ENCODE results near the gene DPEP2. TPM values are rescaled to one million over a fixed set of nuclear protein-coding genes. Genes with fewer than 3 reads are reported as not detected.

DPEP2 gene
- polyA plus RNA-seq, 3 donors, result 117 to 235 (median 124) TPM

GRCh38 chr16:67942510-67943255 lies 56.6 kb downstream of the DPEP2 start:
- no peak overlapping the region for H3K27ac ChIP-seq (ENCODE audit: low read depth in 1 of 2, low read length in 2 of 2)
- H3K36me3 ChIP-seq (replicated peaks in 1 of 2; ENCODE audit: control insufficient read depth in 1 of 2, insufficient read depth in 2 of 2, low read length in 2 of 2), result peaks cover 52 to 54% of the 10 kb centered on the region in 2 donors

DNA sequence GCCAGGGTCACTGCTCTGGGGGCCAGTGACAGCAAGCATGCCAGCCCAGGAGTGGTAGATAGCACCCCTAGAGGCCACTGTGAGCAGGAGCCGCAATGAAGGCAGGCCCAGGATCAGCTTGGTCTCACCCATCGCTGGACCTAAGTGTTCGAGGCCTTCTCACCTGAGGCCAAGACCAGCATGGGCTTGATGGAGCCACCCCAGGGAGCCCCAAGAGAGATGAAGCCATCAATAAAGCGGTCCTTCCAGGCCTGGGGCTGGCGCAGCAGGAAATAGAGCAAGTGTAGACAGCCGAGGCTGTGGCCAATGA lies 57.1 kb downstream of the DPEP2 start:
- Histone ChIP-seq H3K27me3 (ENCODE audit: control insufficient read depth in 2 of 2, insufficient read depth in 2 of 2, low read length in 2 of 2) (no peaks in the 10 kb centered on the region), H3K36me3 (replicated peaks in 1 of 2; ENCODE audit: control insufficient read depth in 1 of 2, insufficient read depth in 2 of 2, low read length in 2 of 2) (peaks cover 46 to 49% of the 10 kb centered on the region in 2 donors), H2AFZ (ENCODE audit: insufficient read depth, low read depth, low read length, poor library complexity, severe bottlenecking) (no peak overlapping the region), H3K4me3 (replicated peaks in 1 of 3; ENCODE audit: low read depth in 2 of 3, low read length in 3 of 3) (no peak overlapping the region), H3K27ac (ENCODE audit: low read depth in 1 of 2, low read length in 2 of 2) (no peak overlapping the region), H3K4me2 (replicated peaks; ENCODE audit: extremely low read depth, low read length, poor library complexity, severe bottlenecking) (no peak overlapping the region), H4K20me1 (ENCODE audit: insufficient read depth, low read length) (peaks cover 12% of the 10 kb centered on the region), H3K9me3 (replicated peaks in 1 of 2; ENCODE audit: control insufficient read depth in 1 of 2, insufficient read depth in 1 of 2, low read length in 2 of 2) (no peaks in the 10 kb centered on the region), H3K4me1 (ENCODE audit: control insufficient read depth in 1 of 2, insufficient read depth in 2 of 2, low read length in 2 of 2) (peaks cover 16 to 19% of the 10 kb centered on the region in 2 donors), H3K9ac (ENCODE audit: insufficient read depth, low read length, poor library complexity, severe bottlenecking) (no peak overlapping the region), H3K79me2 (ENCODE audit: insufficient read depth, low read length) (no peaks in the 10 kb centered on the region)
- Mint-ChIP-seq H3K27me3 (ENCODE audit: low read depth in 3 of 3) (peaks cover 0 to 4% (median 2%) of the 10 kb centered on the region in 3 donors), H3K9me3 (no peaks in the 10 kb centered on the region), H3K4me1 (peaks cover 14% of the 10 kb centered on the region), H3K27ac (no peak overlapping the region), H3K36me3 (peaks cover 33 to 58% of the 10 kb centered on the region in 2 donors), H3K4me3 (no peak overlapping the region)
- intact Hi-C loops (cut with micrococcal nuclease), result no loop called here
- peak; percentile 69 for TF ChIP-seq CTCF (IDR thresholded peaks at IDR 0.05)
- 86% methylated on average over 6 of the region's 6 CpGs for WGBS (ENCODE audit: insufficient coverage)
- DNase-seq, result peak in 2 of 3 donors; percentile 25 to 35

More at GRCh38 chr16:67942510-67943255, 56.6 kb downstream of the DPEP2 start:
- 96% methylated on average over 24 of the region's 27 CpGs for WGBS (ENCODE audit: insufficient coverage)
- Histone ChIP-seq H3K27me3 (ENCODE audit: control insufficient read depth in 2 of 2, insufficient read depth in 2 of 2, low read length in 2 of 2) (no peaks in the 10 kb centered on the region), H3K9me3 (replicated peaks in 1 of 2; ENCODE audit: control insufficient read depth in 1 of 2, insufficient read depth in 1 of 2, low read length in 2 of 2) (no peaks in the 10 kb centered on the region), H2AFZ (ENCODE audit: insufficient read depth, low read depth, low read length, poor library complexity, severe bottlenecking) (no peak overlapping the region), H3K79me2 (ENCODE audit: insufficient read depth, low read length) (no peaks in the 10 kb centered on the region), H4K20me1 (ENCODE audit: insufficient read depth, low read length) (peaks cover 12% of the 10 kb centered on the region), H3K4me2 (replicated peaks; ENCODE audit: extremely low read depth, low read length, poor library complexity, severe bottlenecking) (no peak overlapping the region), H3K9ac (ENCODE audit: insufficient read depth, low read length, poor library complexity, severe bottlenecking) (no peak overlapping the region), H3K4me3 (replicated peaks in 1 of 3; ENCODE audit: low read depth in 2 of 3, low read length in 3 of 3) (no peak overlapping the region), H3K4me1 (ENCODE audit: control insufficient read depth in 1 of 2, insufficient read depth in 2 of 2, low read length in 2 of 2) (peaks cover 11 to 13% of the 10 kb centered on the region in 2 donors)
- peak overlapping the region in 3 of 7 donors; percentile 26 to 74 (median 56) for H3K27ac Mint-ChIP-seq
- peaks cover 11% of the 10 kb centered on the region for H3K4me1 Mint-ChIP-seq
- DNase-seq, result no peak
- H3K4me3 Mint-ChIP-seq, result no peak overlapping the region
- no peak for TF ChIP-seq CTCF (IDR thresholded peaks at IDR 0.05)
- H3K27me3 Mint-ChIP-seq (ENCODE audit: low read depth in 3 of 3), result peaks cover 0 to 4% (median 2%) of the 10 kb centered on the region in 3 donors
- intact Hi-C loops (cut with micrococcal nuclease), result no loop called here
- peaks cover 33 to 64% of the 10 kb centered on the region in 2 donors for H3K36me3 Mint-ChIP-seq
- H3K9me3 Mint-ChIP-seq, result no peaks in the 10 kb centered on the region
